H1 (cell line): Measurements from ENCODE around the gene CEP89. TPM values are rescaled to one million over a fixed set of nuclear protein-coding genes. Genes with fewer than 3 reads are reported as not detected.

Source experiments
- JUND ChIP-seq: IDR thresholded peaks from 2 replicates; pipeline ENCODE4 v1.6.1; 2011; ENCODE audit warnings: mild to moderate bottlenecking, improper control_type of control experiment, low read length
- POU5F1 ChIP-seq: IDR thresholded peaks from 2 replicates; pipeline ENCODE4 v1.6.1; 2011; ENCODE audit warnings: low read depth, mild to moderate bottlenecking, low read length, moderate library complexity
- polyA plus RNA-seq, 7 experiments: library from polyadenylated mRNA; depleted of rRNA in 3 of 7; stranded (reverse) in 5 of 7; unstranded in 2 of 7; fragments of >200 nt in 5 of 7; fragments of 200-250 nt in 2 of 7; gene quantifications; 1 replicate in 5 of 7; 2 replicates in 1 of 7; 4 replicates in 1 of 7; pipeline versions ENCODE4 v1.2.1 to v1.2.3, GENCODE V29; 2011 to 2013; ENCODE audit warnings: missing spikeins in 2 of 7, mixed read lengths in 2 of 7
- total RNA-seq: library from RNA; stranded (reverse); fragmentation: NEBNext Ultra II Directional; extraction: Animal tissue kit (Norgen Biotek cat#: 25700); gene quantifications from 2 replicates; pipeline ENCODE4 v1.2.1, GENCODE V29; 2021
- TF ChIP-seq, protein P1 (sequence below): fragments of 300-600 bp; sonication (generic); IDR thresholded peaks from 2 replicates; pipeline ENCODE4 v1.7.1; 2012; ENCODE audit warnings: low read length, moderate library complexity, mild to moderate bottlenecking, inconsistent platforms; ENCODE audit not compliant: insufficient replicate concordance

The CEP89 gene
- total and polyA plus RNA-seq, 2 of the 8 experiments (the other 6 are each of a cell fraction or from before 2014, with no cell fraction given): 23.0 to 23.6 TPM

DNA sequence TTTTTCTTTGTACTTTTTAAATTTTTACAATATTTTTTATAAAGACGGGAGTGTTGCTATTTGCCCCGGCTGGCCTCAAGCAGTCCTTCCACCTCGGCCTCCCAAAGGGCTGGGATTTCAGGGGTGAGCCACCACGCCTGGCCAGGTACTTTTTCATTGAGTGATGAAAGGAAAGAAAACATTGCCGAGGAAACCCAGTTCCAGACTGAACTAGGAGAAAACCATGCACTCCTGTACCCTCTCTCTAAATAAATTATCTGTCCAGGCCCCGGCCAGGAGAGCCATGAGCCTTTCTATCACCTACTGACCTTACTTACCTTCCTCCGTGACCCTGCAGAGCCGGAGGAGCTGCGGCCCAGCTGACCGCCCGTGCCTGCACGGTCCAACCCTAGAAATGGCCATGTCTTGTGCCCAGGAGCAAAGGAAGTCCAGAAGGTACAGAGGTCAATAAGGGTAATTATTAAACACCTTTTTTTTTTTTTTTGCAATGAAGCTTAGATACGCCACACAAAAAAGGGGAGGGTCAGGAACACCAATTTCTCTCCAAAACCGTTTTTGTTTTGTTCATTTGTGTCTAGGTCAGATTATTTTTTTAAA is 102.3 kb downstream of the CEP89 start, which contains the start of gene SLC7A9 (continued):
- TF ChIP-seq, protein P1, sequence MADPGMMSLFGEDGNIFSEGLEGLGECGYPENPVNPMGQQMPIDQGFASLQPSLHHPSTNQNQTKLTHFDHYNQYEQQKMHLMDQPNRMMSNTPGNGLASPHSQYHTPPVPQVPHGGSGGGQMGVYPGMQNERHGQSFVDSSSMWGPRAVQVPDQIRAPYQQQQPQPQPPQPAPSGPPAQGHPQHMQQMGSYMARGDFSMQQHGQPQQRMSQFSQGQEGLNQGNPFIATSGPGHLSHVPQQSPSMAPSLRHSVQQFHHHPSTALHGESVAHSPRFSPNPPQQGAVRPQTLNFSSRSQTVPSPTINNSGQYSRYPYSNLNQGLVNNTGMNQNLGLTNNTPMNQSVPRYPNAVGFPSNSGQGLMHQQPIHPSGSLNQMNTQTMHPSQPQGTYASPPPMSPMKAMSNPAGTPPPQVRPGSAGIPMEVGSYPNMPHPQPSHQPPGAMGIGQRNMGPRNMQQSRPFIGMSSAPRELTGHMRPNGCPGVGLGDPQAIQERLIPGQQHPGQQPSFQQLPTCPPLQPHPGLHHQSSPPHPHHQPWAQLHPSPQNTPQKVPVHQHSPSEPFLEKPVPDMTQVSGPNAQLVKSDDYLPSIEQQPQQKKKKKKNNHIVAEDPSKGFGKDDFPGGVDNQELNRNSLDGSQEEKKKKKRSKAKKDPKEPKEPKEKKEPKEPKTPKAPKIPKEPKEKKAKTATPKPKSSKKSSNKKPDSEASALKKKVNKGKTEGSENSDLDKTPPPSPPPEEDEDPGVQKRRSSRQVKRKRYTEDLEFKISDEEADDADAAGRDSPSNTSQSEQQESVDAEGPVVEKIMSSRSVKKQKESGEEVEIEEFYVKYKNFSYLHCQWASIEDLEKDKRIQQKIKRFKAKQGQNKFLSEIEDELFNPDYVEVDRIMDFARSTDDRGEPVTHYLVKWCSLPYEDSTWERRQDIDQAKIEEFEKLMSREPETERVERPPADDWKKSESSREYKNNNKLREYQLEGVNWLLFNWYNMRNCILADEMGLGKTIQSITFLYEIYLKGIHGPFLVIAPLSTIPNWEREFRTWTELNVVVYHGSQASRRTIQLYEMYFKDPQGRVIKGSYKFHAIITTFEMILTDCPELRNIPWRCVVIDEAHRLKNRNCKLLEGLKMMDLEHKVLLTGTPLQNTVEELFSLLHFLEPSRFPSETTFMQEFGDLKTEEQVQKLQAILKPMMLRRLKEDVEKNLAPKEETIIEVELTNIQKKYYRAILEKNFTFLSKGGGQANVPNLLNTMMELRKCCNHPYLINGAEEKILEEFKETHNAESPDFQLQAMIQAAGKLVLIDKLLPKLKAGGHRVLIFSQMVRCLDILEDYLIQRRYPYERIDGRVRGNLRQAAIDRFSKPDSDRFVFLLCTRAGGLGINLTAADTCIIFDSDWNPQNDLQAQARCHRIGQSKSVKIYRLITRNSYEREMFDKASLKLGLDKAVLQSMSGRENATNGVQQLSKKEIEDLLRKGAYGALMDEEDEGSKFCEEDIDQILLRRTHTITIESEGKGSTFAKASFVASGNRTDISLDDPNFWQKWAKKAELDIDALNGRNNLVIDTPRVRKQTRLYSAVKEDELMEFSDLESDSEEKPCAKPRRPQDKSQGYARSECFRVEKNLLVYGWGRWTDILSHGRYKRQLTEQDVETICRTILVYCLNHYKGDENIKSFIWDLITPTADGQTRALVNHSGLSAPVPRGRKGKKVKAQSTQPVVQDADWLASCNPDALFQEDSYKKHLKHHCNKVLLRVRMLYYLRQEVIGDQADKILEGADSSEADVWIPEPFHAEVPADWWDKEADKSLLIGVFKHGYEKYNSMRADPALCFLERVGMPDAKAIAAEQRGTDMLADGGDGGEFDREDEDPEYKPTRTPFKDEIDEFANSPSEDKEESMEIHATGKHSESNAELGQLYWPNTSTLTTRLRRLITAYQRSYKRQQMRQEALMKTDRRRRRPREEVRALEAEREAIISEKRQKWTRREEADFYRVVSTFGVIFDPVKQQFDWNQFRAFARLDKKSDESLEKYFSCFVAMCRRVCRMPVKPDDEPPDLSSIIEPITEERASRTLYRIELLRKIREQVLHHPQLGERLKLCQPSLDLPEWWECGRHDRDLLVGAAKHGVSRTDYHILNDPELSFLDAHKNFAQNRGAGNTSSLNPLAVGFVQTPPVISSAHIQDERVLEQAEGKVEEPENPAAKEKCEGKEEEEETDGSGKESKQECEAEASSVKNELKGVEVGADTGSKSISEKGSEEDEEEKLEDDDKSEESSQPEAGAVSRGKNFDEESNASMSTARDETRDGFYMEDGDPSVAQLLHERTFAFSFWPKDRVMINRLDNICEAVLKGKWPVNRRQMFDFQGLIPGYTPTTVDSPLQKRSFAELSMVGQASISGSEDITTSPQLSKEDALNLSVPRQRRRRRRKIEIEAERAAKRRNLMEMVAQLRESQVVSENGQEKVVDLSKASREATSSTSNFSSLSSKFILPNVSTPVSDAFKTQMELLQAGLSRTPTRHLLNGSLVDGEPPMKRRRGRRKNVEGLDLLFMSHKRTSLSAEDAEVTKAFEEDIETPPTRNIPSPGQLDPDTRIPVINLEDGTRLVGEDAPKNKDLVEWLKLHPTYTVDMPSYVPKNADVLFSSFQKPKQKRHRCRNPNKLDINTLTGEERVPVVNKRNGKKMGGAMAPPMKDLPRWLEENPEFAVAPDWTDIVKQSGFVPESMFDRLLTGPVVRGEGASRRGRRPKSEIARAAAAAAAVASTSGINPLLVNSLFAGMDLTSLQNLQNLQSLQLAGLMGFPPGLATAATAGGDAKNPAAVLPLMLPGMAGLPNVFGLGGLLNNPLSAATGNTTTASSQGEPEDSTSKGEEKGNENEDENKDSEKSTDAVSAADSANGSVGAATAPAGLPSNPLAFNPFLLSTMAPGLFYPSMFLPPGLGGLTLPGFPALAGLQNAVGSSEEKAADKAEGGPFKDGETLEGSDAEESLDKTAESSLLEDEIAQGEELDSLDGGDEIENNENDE: no peak
- TF ChIP-seq POU5F1 (no peak), JUND (no peak)
